Caco-2 (cell line): ENCODE measurements around the gene NMS. TPM values are rescaled to one million over a fixed set of nuclear protein-coding genes. Genes with fewer than 3 reads are reported as not detected.
"Not testable (repeated sequence)": the region's sequence is repeated elsewhere in the genome, so short reads cannot be mapped to it uniquely, and the experiment has no call there.

ENCODE experiments used
- BruUV-seq: library from RNA; stranded (reverse); fragments of 400-500 nt; replicated peaks from 2 replicates; lab custom pipeline; 2021; lab: Mats Ljungman, UMichigan
- CTCF ChIA-PET: fragments of 300-600 bp; sonication (Branson Sonifier 250); formaldehyde crosslinking; loops from one replicate; lab custom pipeline; 2022; ENCODE audit warnings: antibody characterized with exemption; lab: Charles Lee
- POLR2A ChIA-PET: fragments of 300-600 bp; sonication (Branson Sonifier 250); formaldehyde crosslinking; loops from one replicate; lab custom pipeline; 2022; ENCODE audit warnings: antibody characterized with exemption; lab: Charles Lee
- DNase-seq, 2 experiments: peaks; one replicate each; pipeline versions ENCODE4 v3.0.0 to v3.0.0-alpha.2; 2020 to 2022
- H3K27me3 ChIP-seq: replicated peaks from 2 replicates; pipeline ENCODE4 v1.6.0; 2011; ENCODE audit warnings: low read length; ENCODE audit not compliant: control insufficient read depth, insufficient read depth
- H3K36me3 ChIP-seq: 2 replicates; pipeline ENCODE4 v1.5.1; 2011; ENCODE audit warnings: low read length; ENCODE audit not compliant: control insufficient read depth, insufficient read depth
- H3K4me1 ChIP-seq: fragments of 250-450 bp; sonication (Bioruptor Pico); 2 replicates; pipeline ENCODE4 v1.5.1; 2020; ENCODE audit warnings: mild to moderate bottlenecking
- H3K4me3 ChIP-seq: 2 replicates; pipeline ENCODE4 v1.5.1; 2011; ENCODE audit warnings: low read depth, mild to moderate bottlenecking, control low read depth, low read length
- H3K9me3 ChIP-seq: fragments of 250-450 bp; sonication (Bioruptor Pico); 2 replicates; pipeline ENCODE4 v1.5.1; 2020; ENCODE audit warnings: mild to moderate bottlenecking, moderate library complexity
- H3K27ac Mint-ChIP-seq: one replicate; pipeline ENCODE4 v1.8.0; 2022; ENCODE audit warnings: mixed read lengths; ENCODE audit not compliant: unreplicated experiment
- H3K27me3 Mint-ChIP-seq: one replicate; pipeline ENCODE4 v1.8.0; 2022; ENCODE audit warnings: mixed read lengths; ENCODE audit not compliant: insufficient read depth, unreplicated experiment
- H3K36me3 Mint-ChIP-seq: one replicate; pipeline ENCODE4 v1.8.0; 2022; ENCODE audit warnings: mild to moderate bottlenecking, mixed read lengths; ENCODE audit not compliant: insufficient read depth, unreplicated experiment
- H3K4me1 Mint-ChIP-seq: one replicate; pipeline ENCODE4 v1.8.0; 2022; ENCODE audit warnings: low read depth, mixed read lengths; ENCODE audit not compliant: unreplicated experiment
- H3K4me3 Mint-ChIP-seq: one replicate; pipeline ENCODE4 v1.8.0; 2022; ENCODE audit warnings: mild to moderate bottlenecking, moderate library complexity, mixed read lengths; ENCODE audit not compliant: unreplicated experiment
- H3K9me3 Mint-ChIP-seq: one replicate; pipeline ENCODE4 v1.8.0; 2022; ENCODE audit warnings: mixed read lengths; ENCODE audit not compliant: unreplicated experiment
- CTCF ChIP-seq, 2 experiments: fragments of 200-600 bp in 1 of 2; IDR thresholded peaks; 1 replicate in 1 of 2; 2 replicates in 1 of 2; pipeline versions ENCODE4 v1.5.1 to v1.8.0; 2011 to 2022; ENCODE audit warnings: antibody characterized with exemption in 1 of 2, control low read depth in 1 of 2, inconsistent platforms in 1 of 2, low read depth in 1 of 2, low read length in 1 of 2, mild to moderate bottlenecking in 1 of 2, moderate library complexity in 1 of 2; ENCODE audit not compliant: insufficient read depth in 1 of 2, severe bottlenecking in 1 of 2, unreplicated experiment in 1 of 2
- intact Hi-C: fragments of 100-400 bp; cut with micrococcal nuclease; formaldehyde crosslinking; loops from one replicate; pipeline ENCODE4 v1.10.0; 2022; ENCODE audit not compliant: unreplicated experiment
- total RNA-seq: library from RNA; stranded (reverse); gene quantifications from 2 replicates; pipeline ENCODE4 v1.2.3, GENCODE V29; 2022

NMS gene
- total RNA-seq, 1 experiment from 2014 or later, result not detected

GRCh38 chr2:100451092-100451491 is 19.2 kb upstream of the NMS start:
- Histone ChIP-seq H3K4me3 (no peak overlapping the region), H3K36me3 (no peaks in the 10 kb centered on the region), H3K4me1 (no peaks in the 10 kb centered on the region), H3K9me3 (peaks cover 16% of the 10 kb centered on the region), H3K27me3 (no peaks in the 10 kb centered on the region)
- Mint-ChIP-seq H3K27ac (no peak overlapping the region), H3K9me3 (peaks cover under 1% of the 10 kb centered on the region), H3K27me3 (no peaks in the 10 kb centered on the region), H3K4me1 (no peaks in the 10 kb centered on the region), H3K36me3 (no peaks in the 10 kb centered on the region), H3K4me3 (no peak overlapping the region)
- intact Hi-C loops, result no loop called here
- CTCF ChIA-PET, result no interaction called here
- TF ChIP-seq CTCF (IDR thresholded peaks at IDR 0.05; ENCODE audit: insufficient read depth in 1 of 2, low read depth in 1 of 2, low read length in 1 of 2, severe bottlenecking in 1 of 2, unreplicated experiment in 1 of 2), result no peak
- BruUV-seq, result no TSS peak
- DNase-seq, result no peak
- POLR2A ChIA-PET, result no interaction called here

GRCh38 chr2:100451734-100452133 is 18.5 kb upstream of the NMS start:
- CTCF ChIA-PET, result no interaction called here
- Mint-ChIP-seq H3K27me3 (no peaks in the 10 kb centered on the region), H3K27ac (no peak overlapping the region), H3K4me3 (no peak overlapping the region), H3K9me3 (peaks cover 7% of the 10 kb centered on the region), H3K4me1 (no peaks in the 10 kb centered on the region), H3K36me3 (no peaks in the 10 kb centered on the region)
- intact Hi-C loops, result no loop called here
- Histone ChIP-seq H3K36me3 (no peaks in the 10 kb centered on the region), H3K4me3 (no peak overlapping the region), H3K27me3 (no peaks in the 10 kb centered on the region), H3K9me3 (peaks cover 18% of the 10 kb centered on the region), H3K4me1 (no peaks in the 10 kb centered on the region)
- DNase-seq, result no peak
- POLR2A ChIA-PET, result no interaction called here
- TF ChIP-seq CTCF (IDR thresholded peaks at IDR 0.05; ENCODE audit: insufficient read depth in 1 of 2, low read depth in 1 of 2, low read length in 1 of 2, severe bottlenecking in 1 of 2, unreplicated experiment in 1 of 2), result no peak
- no TSS peak for BruUV-seq

GRCh38 chr2:100453853-100454252 is 16.4 kb upstream of the NMS start:
- Histone ChIP-seq H3K9me3 (peaks cover 36% of the 10 kb centered on the region), H3K36me3 (no peaks in the 10 kb centered on the region), H3K4me3 (no peak overlapping the region), H3K4me1 (no peaks in the 10 kb centered on the region), H3K27me3 (no peaks in the 10 kb centered on the region)
- no TSS peak for BruUV-seq
- H3K27ac Mint-ChIP-seq, result no peak overlapping the region
- no peaks in the 10 kb centered on the region for H3K36me3 Mint-ChIP-seq
- ChIA-PET POLR2A (no interaction called here), CTCF (no interaction called here)
- no peak for TF ChIP-seq CTCF (IDR thresholded peaks at IDR 0.05; ENCODE audit: insufficient read depth in 1 of 2, low read depth in 1 of 2, low read length in 1 of 2, severe bottlenecking in 1 of 2, unreplicated experiment in 1 of 2)
- intact Hi-C loops, result no loop called here
- H3K4me3 Mint-ChIP-seq, result no peak overlapping the region
- H3K4me1 Mint-ChIP-seq, result no peaks in the 10 kb centered on the region
- no peaks in the 10 kb centered on the region for H3K27me3 Mint-ChIP-seq
- no peak for DNase-seq
- peaks cover 11% of the 10 kb centered on the region for H3K9me3 Mint-ChIP-seq

- H3K9me3 ChIP-seq, result peaks cover 37% of the 10 kb centered on the region
- H3K36me3 Mint-ChIP-seq, H3K4me3 ChIP-seq, H3K27me3 Mint-ChIP-seq, H3K4me1 ChIP-seq, H3K36me3 ChIP-seq, BruUV-seq, POLR2A ChIA-PET, intact Hi-C loops, H3K27me3 ChIP-seq, H3K27ac Mint-ChIP-seq, DNase-seq, H3K4me3 Mint-ChIP-seq, H3K4me1 Mint-ChIP-seq, CTCF ChIA-PET: not testable (repeated sequence)
- H3K9me3 Mint-ChIP-seq, result peaks cover 11% of the 10 kb centered on the region
These were observed 13.9 kb upstream of the NMS start for GRCh38 chr2:100456357-100456756.
